Measurements from ENCODE around the gene OSBP2.

Gene OSBP2

GRCh38 chr22:30927806-30928205 is 233.1 kb downstream of the OSBP2 start:
- TF ChIP-seq NFIC (IDR thresholded peaks at IDR 0.05) = no peak

GRCh38 chr22:30928401-30928800 is 233.7 kb downstream of the OSBP2 start:
- TF ChIP-seq RAD21 (IDR thresholded peaks at IDR 0.05; ENCODE audit: low read depth) = no peak
- TF ChIP-seq USF1 (IDR thresholded peaks at IDR 0.05) = no peak
- TF ChIP-seq FOXM1 (IDR thresholded peaks at IDR 0.05; ENCODE audit: borderline replicate concordance, low read depth) = no peak
- no peak for TF ChIP-seq REST (IDR thresholded peaks at IDR 0.05; ENCODE audit: low read depth)
- no peak for TF ChIP-seq TAF1 (IDR thresholded peaks at IDR 0.05; ENCODE audit: low read depth)
- TF ChIP-seq MAX (IDR thresholded peaks at IDR 0.05) = no peak
- no peak for TF ChIP-seq CREB1 (IDR thresholded peaks at IDR 0.05; ENCODE audit: low read depth)
- TF ChIP-seq EGR1 (IDR thresholded peaks at IDR 0.05) = no peak
- no peak for TF ChIP-seq NFIC (IDR thresholded peaks at IDR 0.05)
- no peak for TF ChIP-seq CEBPB (IDR thresholded peaks at IDR 0.05)
- TF ChIP-seq ZBTB7A (IDR thresholded peaks at IDR 0.05; ENCODE audit: low read depth) = no peak
- TF ChIP-seq TCF12 (IDR thresholded peaks at IDR 0.05; ENCODE audit: low read depth) = no peak
- no peak for TF ChIP-seq TEAD4 (IDR thresholded peaks at IDR 0.05)
- no peak for TF ChIP-seq EP300 (IDR thresholded peaks at IDR 0.05; ENCODE audit: borderline replicate concordance)
- TF ChIP-seq YY1 (IDR thresholded peaks at IDR 0.05; ENCODE audit: low read depth) = no peak

GRCh38 chr22:30930228-30930627 is 235.6 kb downstream of the OSBP2 start:
- TF ChIP-seq RAD21 (IDR thresholded peaks at IDR 0.05; ENCODE audit: low read depth) (no peak), REST (IDR thresholded peaks at IDR 0.05; ENCODE audit: low read depth) (no peak), TAF1 (IDR thresholded peaks at IDR 0.05; ENCODE audit: low read depth) (no peak), NFIC (IDR thresholded peaks at IDR 0.05) (no peak), EGR1 (IDR thresholded peaks at IDR 0.05) (no peak), USF1 (IDR thresholded peaks at IDR 0.05) (no peak), EP300 (IDR thresholded peaks at IDR 0.05; ENCODE audit: borderline replicate concordance) (no peak), ZBTB7A (IDR thresholded peaks at IDR 0.05; ENCODE audit: low read depth) (no peak), TCF12 (IDR thresholded peaks at IDR 0.05; ENCODE audit: low read depth) (no peak), FOXM1 (IDR thresholded peaks at IDR 0.05; ENCODE audit: borderline replicate concordance, low read depth) (no peak), YY1 (IDR thresholded peaks at IDR 0.05; ENCODE audit: low read depth) (no peak), TEAD4 (IDR thresholded peaks at IDR 0.05) (no peak), MAX (IDR thresholded peaks at IDR 0.05) (no peak), CREB1 (IDR thresholded peaks at IDR 0.05; ENCODE audit: low read depth) (no peak), CEBPB (IDR thresholded peaks at IDR 0.05) (no peak)

GRCh38 chr22:30931541-30932300 is 237.0 kb downstream of the OSBP2 start:
- TF ChIP-seq ZBTB7A (IDR thresholded peaks at IDR 0.05; ENCODE audit: low read depth) (no peak), TEAD4 (IDR thresholded peaks at IDR 0.05) (no peak), USF1 (IDR thresholded peaks at IDR 0.05) (no peak), TAF1 (IDR thresholded peaks at IDR 0.05; ENCODE audit: low read depth) (no peak), CREB1 (IDR thresholded peaks at IDR 0.05; ENCODE audit: low read depth) (no peak), NFIC (IDR thresholded peaks at IDR 0.05) (no peak), YY1 (IDR thresholded peaks at IDR 0.05; ENCODE audit: low read depth) (no peak), CEBPB (IDR thresholded peaks at IDR 0.05) (no peak), MAX (IDR thresholded peaks at IDR 0.05) (no peak), REST (IDR thresholded peaks at IDR 0.05; ENCODE audit: low read depth) (no peak), EGR1 (IDR thresholded peaks at IDR 0.05) (no peak), EP300 (IDR thresholded peaks at IDR 0.05; ENCODE audit: borderline replicate concordance) (no peak), TCF12 (IDR thresholded peaks at IDR 0.05; ENCODE audit: low read depth) (no peak), FOXM1 (IDR thresholded peaks at IDR 0.05; ENCODE audit: borderline replicate concordance, low read depth) (no peak), RAD21 (IDR thresholded peaks at IDR 0.05; ENCODE audit: low read depth) (no peak)

All from Ishikawa (cell line).